HepG2 (cell line): ENCODE data around the gene UNC50. TPM values are rescaled to one million over a fixed set of nuclear protein-coding genes. Genes with fewer than 3 reads are reported as not detected.

Source experiments
- ATAC-seq: fragments of 200-7000 bp; cut with Tn5 transposase; 3 replicates; pipeline ENCODE4 v1.9.1; 2020; ENCODE audit warnings: mild to moderate bottlenecking, moderate library complexity
- BruUV-seq: library from RNA; stranded (reverse); fragments of 400-500 nt; replicated peaks from 2 replicates; lab custom pipeline; 2021; lab: Mats Ljungman, UMichigan
- CTCF ChIA-PET: fragments of 300-600 bp; formaldehyde crosslinking; extraction: SDS; loops from one replicate; lab custom pipeline; 2021; ENCODE audit warnings: low total read pairs, inconsistent platforms, low intra/inter-chr PET ratio; lab: Yijun Ruan, JAX
- POLR2A ChIA-PET: fragments of 350-600 bp; sonication (Branson Sonifier 250); formaldehyde crosslinking; loops from one replicate; lab custom pipeline; 2020; ENCODE audit warnings: antibody characterized with exemption, inconsistent platforms; lab: Yijun Ruan, JAX
- DNase-seq: peaks from one replicate; pipeline ENCODE4 v3.0.0-alpha.2; 2015; ENCODE audit warnings: low spot score
- FAIRE-seq: peaks from 3 replicates; lab custom pipeline; 2011; peaks lifted over from hg19 to GRCh38; lab: Jason Lieb, UNC
- H2AFZ ChIP-seq: one replicate; pipeline ENCODE4 v1.6.1; 2011; ENCODE audit warnings: low read length, inconsistent platforms
- H3K27ac ChIP-seq: fragments of 300-600 bp; 3 replicates; pipeline ENCODE4 v1.8.0; 2011; ENCODE audit warnings: mixed run types, mild to moderate bottlenecking, mixed read lengths, low read length, inconsistent platforms; ENCODE audit not compliant: insufficient read depth; ENCODE audit errors: extremely low read length
- H3K27me3 ChIP-seq, 2 experiments: fragments of 200-600 bp in 1 of 2; 2 replicates in 1 of 2; 3 replicates in 1 of 2; pipeline versions ENCODE4 v1.6.0 to v1.8.0; 2011; ENCODE audit warnings: low read length in 2 of 2, mild to moderate bottlenecking in 2 of 2, moderate library complexity in 2 of 2, inconsistent platforms in 1 of 2; ENCODE audit not compliant: insufficient read depth in 2 of 2, control insufficient read depth in 1 of 2
- H3K36me3 ChIP-seq, 2 experiments: fragments of 200-600 bp in 1 of 2; replicated peaks in 1 of 2; 2 replicates in 1 of 2; 3 replicates in 1 of 2; pipeline versions ENCODE4 v1.5.1 to v1.8.0; 2011; ENCODE audit warnings: low read length in 2 of 2, inconsistent platforms in 1 of 2; ENCODE audit not compliant: insufficient read depth in 2 of 2, control insufficient read depth in 1 of 2
- H3K4me1 ChIP-seq: 2 replicates; pipeline ENCODE4 v1.5.1; 2012; ENCODE audit warnings: low read length, inconsistent platforms; ENCODE audit not compliant: insufficient read depth
- H3K4me2 ChIP-seq: 2 replicates; pipeline ENCODE4 v1.6.0; 2011; ENCODE audit warnings: low read depth, low read length, inconsistent platforms
- H3K4me3 ChIP-seq, 3 experiments: fragments of 200-600 bp in 1 of 3; sonication (generic), shearing (Covaris generic) in 1 of 3; replicated peaks in 1 of 3; 2 replicates each; pipeline ENCODE4 v1.5.1; 2011 to 2016; ENCODE audit warnings: low read length in 3 of 3, inconsistent platforms in 2 of 3, low read depth in 2 of 3, mild to moderate bottlenecking in 2 of 3, control low read depth in 1 of 3, mixed read lengths in 1 of 3; ENCODE audit not compliant: insufficient read depth in 1 of 3
- H3K79me2 ChIP-seq: one replicate; pipeline ENCODE4 v1.6.1; 2011; ENCODE audit warnings: low read length, inconsistent platforms; ENCODE audit not compliant: insufficient read depth
- H3K9ac ChIP-seq: 2 replicates; pipeline ENCODE4 v1.6.0; 2011; ENCODE audit warnings: mild to moderate bottlenecking, low read depth, low read length, inconsistent platforms; ENCODE audit not compliant: insufficient read depth
- H3K9me3 ChIP-seq: 2 replicates; pipeline ENCODE4 v1.5.1; 2012; ENCODE audit warnings: mild to moderate bottlenecking, low read length
- H4K20me1 ChIP-seq: 2 replicates; pipeline ENCODE4 v1.6.0; 2011; ENCODE audit warnings: inconsistent platforms, mild to moderate bottlenecking, low read length, moderate library complexity; ENCODE audit not compliant: insufficient read depth
- ATF7-NPFF ChIP-seq: sonication (generic); formaldehyde crosslinking; IDR thresholded peaks from 2 replicates; pipeline ENCODE4 v1.8.1; 2023; ENCODE audit warnings: mild to moderate bottlenecking, low read depth, missing genetic modification reagents, moderate library complexity
- BRD4 ChIP-seq: sonication (generic); formaldehyde crosslinking; IDR thresholded peaks from 2 replicates; pipeline ENCODE4 v1.4.0; 2020; ENCODE audit warnings: missing genetic modification reagents
- ETV6 ChIP-seq: sonication (generic); formaldehyde crosslinking; conservative IDR thresholded peaks from 2 replicates; pipeline ENCODE4 v1.4.0; 2020; ENCODE audit warnings: missing genetic modification reagents
- GABPA ChIP-seq, 2 experiments: IDR thresholded peaks; 2 replicates each; pipeline ENCODE4 v1.6.1; 2011 to 2016; ENCODE audit warnings: low read depth in 2 of 2, low read length in 1 of 2, missing biosample characterization in 1 of 2, missing genetic modification characterization in 1 of 2
- GABPB1 ChIP-seq: IDR thresholded peaks from 2 replicates; pipeline ENCODE4 v1.6.1; 2016; ENCODE audit warnings: mild to moderate bottlenecking, missing genetic modification reagents, moderate library complexity, missing compliant biosample characterization
- HOXA7 ChIP-seq: sonication (generic); formaldehyde crosslinking; IDR thresholded peaks from 2 replicates; pipeline ENCODE4 v1.8.1; 2022; ENCODE audit warnings: mild to moderate bottlenecking, missing genetic modification reagents, moderate library complexity
- IKZF1 ChIP-seq: fragments of 450-650 bp; IDR thresholded peaks from 2 replicates; pipeline ENCODE4 v1.7.1; 2016
- KDM3A ChIP-seq: IDR thresholded peaks from 2 replicates; pipeline ENCODE4 v1.6.1; 2018; ENCODE audit warnings: low read depth, missing compliant biosample characterization
- MED8 ChIP-seq: sonication (generic); formaldehyde crosslinking; IDR thresholded peaks from 2 replicates; pipeline ENCODE4 v1.8.1; 2023; ENCODE audit warnings: mild to moderate bottlenecking, missing genetic modification reagents; ENCODE audit not compliant: insufficient replicate concordance
- PRPF4 ChIP-seq: fragments of 200-400 bp; formaldehyde crosslinking; IDR thresholded peaks from 2 replicates; pipeline ENCODE4 v1.6.1; 2016; ENCODE audit warnings: low read length, low read depth; ENCODE audit not compliant: poor library complexity, severe bottlenecking
- SMAD9 ChIP-seq: sonication (generic); formaldehyde crosslinking; IDR thresholded peaks from 2 replicates; pipeline ENCODE4 v1.5.1; 2020; ENCODE audit warnings: mild to moderate bottlenecking, missing genetic modification reagents
- SMARCE1 ChIP-seq: fragments of 450-650 bp; IDR thresholded peaks from 2 replicates; pipeline ENCODE4 v1.6.1; 2017; ENCODE audit warnings: borderline replicate concordance
- SRSF1 ChIP-seq: fragments of 200-400 bp; formaldehyde crosslinking; optimal IDR thresholded peaks from 2 replicates; pipeline ENCODE3; 2017; ENCODE audit warnings: mild to moderate bottlenecking, low read depth, low read length, moderate library complexity
- ZFP37 ChIP-seq: sonication (generic); formaldehyde crosslinking; IDR thresholded peaks from 2 replicates; pipeline ENCODE4 v1.4.0; 2020; ENCODE audit warnings: missing genetic modification reagents, borderline replicate concordance
- ZNF253 ChIP-seq: sonication (generic); formaldehyde crosslinking; IDR thresholded peaks from 2 replicates; pipeline ENCODE4 v1.8.0; 2022; ENCODE audit warnings: mild to moderate bottlenecking, missing genetic modification reagents, borderline replicate concordance
- ZNF451 ChIP-seq: sonication (generic); formaldehyde crosslinking; IDR thresholded peaks from 2 replicates; pipeline ENCODE4 v1.5.0; 2020; ENCODE audit warnings: mild to moderate bottlenecking, missing genetic modification reagents
- ZNF562 ChIP-seq: sonication (generic); formaldehyde crosslinking; IDR thresholded peaks from 2 replicates; pipeline ENCODE4 v1.8.0; 2022; ENCODE audit warnings: missing genetic modification reagents, borderline replicate concordance
- ZNF670 ChIP-seq: sonication (generic); formaldehyde crosslinking; IDR thresholded peaks from 2 replicates; pipeline ENCODE4 v1.8.0; 2022; ENCODE audit warnings: mild to moderate bottlenecking, missing genetic modification reagents, borderline replicate concordance
- ZNF709 ChIP-seq: sonication (generic); formaldehyde crosslinking; IDR thresholded peaks from 2 replicates; pipeline ENCODE4 v1.5.0; 2020; ENCODE audit warnings: mild to moderate bottlenecking, missing genetic modification reagents
- ZNF746 ChIP-seq: sonication (generic); formaldehyde crosslinking; IDR thresholded peaks from 2 replicates; pipeline ENCODE4 v1.8.0; 2022; ENCODE audit warnings: mild to moderate bottlenecking, missing genetic modification reagents
- ZNF775 ChIP-seq: sonication (generic); formaldehyde crosslinking; IDR thresholded peaks from 2 replicates; pipeline ENCODE4 v1.4.0; 2020; ENCODE audit warnings: missing genetic modification reagents, mild to moderate bottlenecking, moderate library complexity, borderline replicate concordance
- ZNF776 ChIP-seq: sonication (generic); formaldehyde crosslinking; IDR thresholded peaks from 2 replicates; pipeline ENCODE4 v1.4.0; 2020; ENCODE audit warnings: mild to moderate bottlenecking, missing genetic modification reagents
- WGBS: methylation state at CpG from one replicate; pipeline ENCODE4 v1.1.6; 2017; ENCODE audit warnings: low lambda C conversion rate; 5-methylcytosine and 5-hydroxymethylcytosine counted together
- in situ Hi-C: cut with HindIII; loops from 2 replicates; pipeline ENCODE4 v1.10.0; 2017; ENCODE audit warnings: low pct_unique_long_range_greater_than_20kb; ENCODE audit not compliant: extremely low pct_ligation_motif_present
- intact Hi-C: fragments of 100-400 bp; cut with micrococcal nuclease; formaldehyde crosslinking; loops from one replicate; pipeline ENCODE4 v1.10.0; 2022; ENCODE audit not compliant: unreplicated experiment
- polyA plus RNA-seq, 8 experiments: library from polyadenylated mRNA; depleted of rRNA in 3 of 8; stranded (reverse) in 7 of 8; unstranded in 1 of 8; fragments of >200 nt; fragmentation: Illumina TruSeq in 4 of 8; extraction: Trizol in 4 of 8; gene quantifications; 2 replicates each; pipeline versions ENCODE4 v1.2.1 to v1.2.3, GENCODE V29; 2011 to 2016; ENCODE audit warnings: low read depth in 4 of 8, missing spikeins in 1 of 8, mixed read lengths in 1 of 8; ENCODE audit not compliant: insufficient read depth in 1 of 8
- total RNA-seq, 5 experiments: library from RNA; depleted of rRNA; stranded (reverse); fragments of >200 nt; fragmentation: Illumina TruSeq; extraction: Trizol; gene quantifications; 2 replicates each; pipeline ENCODE4 v1.2.3, GENCODE V29; 2016; ENCODE audit warnings: low read depth in 1 of 5
- TF ChIP-seq, protein P1 (sequence below): sonication (generic); formaldehyde crosslinking; IDR thresholded peaks from 2 replicates; pipeline ENCODE4 v1.8.1; 2023; ENCODE audit warnings: missing genetic modification reagents, mild to moderate bottlenecking, borderline replicate concordance
- TF ChIP-seq, protein P2 (sequence below): sonication (generic); formaldehyde crosslinking; IDR thresholded peaks from 2 replicates; pipeline ENCODE4 v1.8.0; 2022; ENCODE audit warnings: mild to moderate bottlenecking, missing genetic modification reagents, moderate library complexity
- TF ChIP-seq, protein P3 (sequence below): sonication (generic); formaldehyde crosslinking; IDR thresholded peaks from 2 replicates; pipeline ENCODE4 v1.4.0; 2020; ENCODE audit warnings: mild to moderate bottlenecking, missing genetic modification reagents
- TF ChIP-seq, protein P4 (sequence below): IDR thresholded peaks from 2 replicates; pipeline ENCODE4 v1.6.1; 2012; ENCODE audit warnings: inconsistent platforms

The UNC50 gene
- total and polyA plus RNA-seq, 2 of the 13 experiments (the other 11 are each of a cell fraction or from before 2014, with no cell fraction given) = 92.6 to 95.6 TPM

GRCh38 chr2:98564541-98565132 lies 43.8 kb upstream of the UNC50 start:
- in situ Hi-C loops = loop anchor here (5.0 kb wide), 1 partner anchor 38 kb away; no protein-coding TSS in a partner anchor
- no peaks in the 10 kb centered on the region for H3K27me3 ChIP-seq
- no peaks in the 10 kb centered on the region for H3K79me2 ChIP-seq
- peaks cover 8% of the 10 kb centered on the region; the same call in 1 of the 2 replicates for H3K4me1 ChIP-seq
- H2AFZ ChIP-seq = no peak overlapping the region
- H3K36me3 ChIP-seq = peaks cover 12 to 37% of the 10 kb centered on the region in 2 experiments; a peak in 4 of 5 replicates
- H3K9me3 ChIP-seq = no peaks in the 10 kb centered on the region
- intact Hi-C loops = no loop called here
- DNase-seq = peak; percentile 9
- H3K27ac ChIP-seq = no peak overlapping the region
- H3K4me2 ChIP-seq = no peak overlapping the region
- no peak for ATAC-seq
- no TSS peak for BruUV-seq
- CTCF ChIA-PET = no interaction called here
- no peak overlapping the region for H3K9ac ChIP-seq
- no peaks in the 10 kb centered on the region for H4K20me1 ChIP-seq
- WGBS = 98% methylated on average over 15 of the region's 17 CpGs
- H3K4me3 ChIP-seq = no peak overlapping the region
- POLR2A ChIA-PET = no interaction called here
- FAIRE-seq = no peak
- TF ChIP-seq, protein P1, sequence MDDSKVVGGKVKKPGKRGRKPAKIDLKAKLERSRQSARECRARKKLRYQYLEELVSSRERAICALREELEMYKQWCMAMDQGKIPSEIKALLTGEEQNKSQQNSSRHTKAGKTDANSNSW (CRISPR knock-in tag) = no peak
- TF ChIP-seq ZNF670 (CRISPR knock-in tag) (no peak), ZNF451 (CRISPR knock-in tag) (no peak), MED8 (CRISPR knock-in tag) (no peak), ZFP37 (CRISPR knock-in tag) (no peak), GABPA (IDR thresholded peaks at IDR 0.05; ENCODE audit: low read depth, low read length) (no peak), GABPA (CRISPR knock-in tag; IDR thresholded peaks at IDR 0.05; ENCODE audit: low read depth) (peak; percentile 82), ZNF775 (no peak), KDM3A (CRISPR knock-in tag) (no peak), ZNF709 (CRISPR knock-in tag) (no peak), ZNF746 (no peak), IKZF1 (no peak), SMARCE1 (no peak), BRD4 (no peak), SRSF1 (no peak), ZNF562 (CRISPR knock-in tag) (no peak), PRPF4 (no peak), ATF7-NPFF (no peak), HOXA7 (CRISPR knock-in tag) (no peak), ZNF253 (no peak), GABPB1 (CRISPR knock-in tag) (peak; percentile 42; the same call in 1 of the 2 replicates), ETV6 (CRISPR knock-in tag) (no peak), SMAD9 (CRISPR knock-in tag) (no peak), ZNF776 (CRISPR knock-in tag) (no peak)
- TF ChIP-seq, protein P2, sequence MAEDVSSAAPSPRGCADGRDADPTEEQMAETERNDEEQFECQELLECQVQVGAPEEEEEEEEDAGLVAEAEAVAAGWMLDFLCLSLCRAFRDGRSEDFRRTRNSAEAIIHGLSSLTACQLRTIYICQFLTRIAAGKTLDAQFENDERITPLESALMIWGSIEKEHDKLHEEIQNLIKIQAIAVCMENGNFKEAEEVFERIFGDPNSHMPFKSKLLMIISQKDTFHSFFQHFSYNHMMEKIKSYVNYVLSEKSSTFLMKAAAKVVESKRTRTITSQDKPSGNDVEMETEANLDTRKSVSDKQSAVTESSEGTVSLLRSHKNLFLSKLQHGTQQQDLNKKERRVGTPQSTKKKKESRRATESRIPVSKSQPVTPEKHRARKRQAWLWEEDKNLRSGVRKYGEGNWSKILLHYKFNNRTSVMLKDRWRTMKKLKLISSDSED (CRISPR knock-in tag) = no peak
- TF ChIP-seq, protein P3, sequence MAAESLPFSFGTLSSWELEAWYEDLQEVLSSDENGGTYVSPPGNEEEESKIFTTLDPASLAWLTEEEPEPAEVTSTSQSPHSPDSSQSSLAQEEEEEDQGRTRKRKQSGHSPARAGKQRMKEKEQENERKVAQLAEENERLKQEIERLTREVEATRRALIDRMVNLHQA = no peak
- TF ChIP-seq, protein P4, sequence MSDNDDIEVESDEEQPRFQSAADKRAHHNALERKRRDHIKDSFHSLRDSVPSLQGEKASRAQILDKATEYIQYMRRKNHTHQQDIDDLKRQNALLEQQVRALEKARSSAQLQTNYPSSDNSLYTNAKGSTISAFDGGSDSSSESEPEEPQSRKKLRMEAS = peak; percentile 23; the same call in 1 of the 2 replicates
